Measurements from ENCODE around the gene HES5.

The HES5 gene

DNA sequence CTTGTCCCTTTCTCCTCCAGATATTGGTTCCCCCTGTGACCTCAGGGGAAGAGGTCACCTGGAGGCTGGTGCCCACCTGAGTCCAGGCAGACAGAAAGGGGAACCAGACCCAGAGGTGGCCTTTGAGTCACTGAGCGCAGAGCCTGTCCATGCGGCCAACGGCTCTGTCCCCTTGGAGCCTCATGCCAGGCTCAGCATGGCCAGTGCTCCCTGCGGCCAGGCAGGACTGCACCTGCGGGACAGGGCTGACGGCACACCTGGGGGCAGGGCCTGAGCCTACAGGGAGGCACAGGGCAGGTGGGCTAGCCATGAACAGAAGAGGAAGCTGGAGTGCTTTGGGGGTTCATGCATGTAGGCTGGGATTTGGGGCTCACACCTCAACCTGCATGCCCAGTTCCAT, 28.8 kb upstream of the HES5 start:
- Histone ChIP-seq H3K79me2 (ENCODE audit: insufficient read depth, low read length) (no peaks in the 10 kb centered on the region), H3K36me3 (ENCODE audit: low read length) (no peaks in the 10 kb centered on the region), H3K4me3 (ENCODE audit: insufficient read depth, low read length, poor library complexity, severe bottlenecking) (no peak overlapping the region), H3K27ac (ENCODE audit: low read depth, low read length) (no peak overlapping the region), H3K9me3 (ENCODE audit: insufficient read depth, low read length) (no peaks in the 10 kb centered on the region), H2AFZ (ENCODE audit: low read depth, low read length, severe bottlenecking) (no peak overlapping the region), H3K4me2 (ENCODE audit: low read depth, low read length, poor library complexity, severe bottlenecking) (no peak overlapping the region), H3K9me2 (replicated peaks; ENCODE audit: insufficient read depth, low read length) (no peaks in the 10 kb centered on the region), H4K20me1 (ENCODE audit: low read depth, low read length) (no peaks in the 10 kb centered on the region), H3K27me3 (ENCODE audit: low read length) (no peaks in the 10 kb centered on the region), H3F3A (ENCODE audit: insufficient read depth) (no peaks in the 10 kb centered on the region), H3K9ac (ENCODE audit: low read length) (no peak overlapping the region)
- TF ChIP-seq, protein P1, sequence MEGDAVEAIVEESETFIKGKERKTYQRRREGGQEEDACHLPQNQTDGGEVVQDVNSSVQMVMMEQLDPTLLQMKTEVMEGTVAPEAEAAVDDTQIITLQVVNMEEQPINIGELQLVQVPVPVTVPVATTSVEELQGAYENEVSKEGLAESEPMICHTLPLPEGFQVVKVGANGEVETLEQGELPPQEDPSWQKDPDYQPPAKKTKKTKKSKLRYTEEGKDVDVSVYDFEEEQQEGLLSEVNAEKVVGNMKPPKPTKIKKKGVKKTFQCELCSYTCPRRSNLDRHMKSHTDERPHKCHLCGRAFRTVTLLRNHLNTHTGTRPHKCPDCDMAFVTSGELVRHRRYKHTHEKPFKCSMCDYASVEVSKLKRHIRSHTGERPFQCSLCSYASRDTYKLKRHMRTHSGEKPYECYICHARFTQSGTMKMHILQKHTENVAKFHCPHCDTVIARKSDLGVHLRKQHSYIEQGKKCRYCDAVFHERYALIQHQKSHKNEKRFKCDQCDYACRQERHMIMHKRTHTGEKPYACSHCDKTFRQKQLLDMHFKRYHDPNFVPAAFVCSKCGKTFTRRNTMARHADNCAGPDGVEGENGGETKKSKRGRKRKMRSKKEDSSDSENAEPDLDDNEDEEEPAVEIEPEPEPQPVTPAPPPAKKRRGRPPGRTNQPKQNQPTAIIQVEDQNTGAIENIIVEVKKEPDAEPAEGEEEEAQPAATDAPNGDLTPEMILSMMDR (IDR thresholded peaks at IDR 0.05; ENCODE audit: insufficient read depth, low read length, poor library complexity, severe bottlenecking) = no peak
- no peak for TF ChIP-seq EZH2phosphoT487 (conservative IDR thresholded peaks at IDR 0.05; ENCODE audit: low read length)

DNA sequence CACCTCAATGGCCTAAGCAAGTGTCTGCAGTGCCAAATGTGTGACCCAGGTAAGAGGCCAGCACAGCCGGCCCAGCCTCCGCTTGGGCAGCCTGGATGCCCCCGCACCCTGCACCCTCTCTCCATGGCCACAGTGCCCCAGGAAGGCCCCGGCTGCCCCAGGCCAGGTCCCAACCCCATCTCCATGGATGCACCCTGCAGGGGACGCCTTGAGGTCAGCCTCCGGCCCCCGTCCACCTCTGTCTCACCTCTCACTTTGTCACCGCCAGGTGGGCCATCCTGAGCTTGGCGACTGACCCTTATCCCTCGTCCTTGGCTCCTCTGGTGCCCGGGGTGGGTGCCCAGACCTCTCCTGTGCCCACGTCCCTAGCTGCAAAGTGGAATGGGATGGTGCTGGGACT, 28.4 kb upstream of the HES5 start:
- Histone ChIP-seq H2AFZ (ENCODE audit: low read depth, low read length, severe bottlenecking) (no peak overlapping the region), H3K4me3 (ENCODE audit: insufficient read depth, low read length, poor library complexity, severe bottlenecking) (no peak overlapping the region), H3K79me2 (ENCODE audit: insufficient read depth, low read length) (no peaks in the 10 kb centered on the region), H3K9ac (ENCODE audit: low read length) (no peak overlapping the region), H3K9me2 (replicated peaks; ENCODE audit: insufficient read depth, low read length) (no peaks in the 10 kb centered on the region), H3K27ac (ENCODE audit: low read depth, low read length) (no peak overlapping the region), H3K27me3 (ENCODE audit: low read length) (no peaks in the 10 kb centered on the region), H3K9me3 (ENCODE audit: insufficient read depth, low read length) (no peaks in the 10 kb centered on the region), H3K4me2 (ENCODE audit: low read depth, low read length, poor library complexity, severe bottlenecking) (no peak overlapping the region), H3K36me3 (ENCODE audit: low read length) (no peaks in the 10 kb centered on the region), H4K20me1 (ENCODE audit: low read depth, low read length) (no peaks in the 10 kb centered on the region), H3F3A (ENCODE audit: insufficient read depth) (no peaks in the 10 kb centered on the region)
- TF ChIP-seq EZH2phosphoT487 (conservative IDR thresholded peaks at IDR 0.05; ENCODE audit: low read length) = no peak
- TF ChIP-seq, protein P1 (IDR thresholded peaks at IDR 0.05; ENCODE audit: insufficient read depth, low read length, poor library complexity, severe bottlenecking) = no peak

DNA sequence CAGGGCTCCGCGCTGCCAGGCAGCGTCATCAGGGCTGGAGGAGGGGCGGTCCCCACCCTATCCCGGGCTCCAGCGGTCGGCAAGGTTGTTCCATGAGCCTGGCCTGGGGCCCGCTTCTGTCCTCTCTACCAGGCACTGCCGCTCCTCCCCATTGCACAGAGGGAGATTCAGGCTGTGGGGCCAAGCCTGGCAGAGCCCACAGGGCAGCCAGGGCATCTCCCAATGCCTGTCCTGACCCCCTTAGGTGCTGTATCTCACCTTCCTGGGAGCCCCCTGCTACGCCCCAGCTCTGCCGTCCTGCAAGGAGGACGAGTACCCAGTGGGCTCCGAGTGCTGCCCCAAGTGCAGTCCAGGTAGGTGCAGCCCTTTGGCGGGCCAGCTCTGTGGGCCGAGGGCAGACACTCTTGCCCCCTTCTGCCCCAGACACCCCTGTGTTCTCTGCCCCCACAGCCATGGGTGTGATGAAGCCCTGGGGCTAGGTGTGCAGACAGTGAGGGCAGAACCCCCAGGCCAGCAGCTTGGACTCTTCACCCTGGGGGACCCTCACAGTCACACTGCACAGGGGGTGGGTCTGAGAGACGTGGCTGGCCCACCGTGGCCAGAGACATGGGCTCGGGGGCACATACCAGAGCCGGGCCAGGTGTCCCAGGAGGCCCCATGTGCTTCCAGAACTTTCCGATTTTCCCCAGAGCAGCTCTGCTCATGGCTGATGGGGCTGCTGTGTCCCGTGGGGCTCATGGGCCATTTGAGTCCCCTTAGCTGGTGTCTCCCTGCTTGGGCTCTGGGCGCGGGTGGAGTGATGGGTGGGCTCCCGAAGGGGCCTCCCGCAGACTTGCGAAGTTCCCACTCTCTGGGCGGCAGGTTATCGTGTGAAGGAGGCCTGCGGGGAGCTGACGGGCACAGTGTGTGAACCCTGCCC, 27.7 kb upstream of the HES5 start:
- Histone ChIP-seq H4K20me1 (ENCODE audit: low read depth, low read length) (no peaks in the 10 kb centered on the region), H3K79me2 (ENCODE audit: insufficient read depth, low read length) (no peaks in the 10 kb centered on the region), H3K4me3 (ENCODE audit: insufficient read depth, low read length, poor library complexity, severe bottlenecking) (no peak overlapping the region), H3K36me3 (ENCODE audit: low read length) (no peaks in the 10 kb centered on the region), H3F3A (ENCODE audit: insufficient read depth) (no peaks in the 10 kb centered on the region), H3K9ac (ENCODE audit: low read length) (no peak overlapping the region), H3K27ac (ENCODE audit: low read depth, low read length) (no peak overlapping the region), H3K9me3 (ENCODE audit: insufficient read depth, low read length) (no peaks in the 10 kb centered on the region), H3K4me2 (ENCODE audit: low read depth, low read length, poor library complexity, severe bottlenecking) (no peak overlapping the region), H3K27me3 (ENCODE audit: low read length) (no peaks in the 10 kb centered on the region), H3K9me2 (replicated peaks; ENCODE audit: insufficient read depth, low read length) (no peaks in the 10 kb centered on the region), H2AFZ (ENCODE audit: low read depth, low read length, severe bottlenecking) (no peak overlapping the region)
- TF ChIP-seq, protein P1 (IDR thresholded peaks at IDR 0.05; ENCODE audit: insufficient read depth, low read length, poor library complexity, severe bottlenecking) = no peak
- TF ChIP-seq EZH2phosphoT487 (conservative IDR thresholded peaks at IDR 0.05; ENCODE audit: low read length) = no peak

Measured in SU-DHL-6 (cell line).